ENCODE measurements around the gene CACNA1C. TPM values are rescaled to one million over a fixed set of nuclear protein-coding genes. Genes with fewer than 3 reads are reported as not detected.

Gene CACNA1C
- total and polyA plus RNA-seq, 10 of the 15 experiments (the other 5 are each of a cell fraction or from before 2014, with no cell fraction given) = under 0.01 to 0.15 (median 0.09) TPM; not detected in 5

GRCh38 chr12:2378835-2379330 is 326.1 kb downstream of the CACNA1C start (continued):
- TF ChIP-seq ATF2 (IDR thresholded peaks at IDR 0.05; ENCODE audit: low read length) (peak; percentile 77), CREB1 (IDR thresholded peaks at IDR 0.05; ENCODE audit: low read depth) (0 out of 2 replicates have a peak, but pooled peaks have one; percentile 12), ETV6 (conservative IDR thresholded peaks at IDR 0.05 in 1 of 2, IDR thresholded peaks at IDR 0.05 in 1 of 2; ENCODE audit: borderline replicate concordance in 1 of 2, low read depth in 1 of 2) (peak; percentile 64 to 95; a peak in 1 of 4 replicates), RBBP5 (conservative IDR thresholded peaks at IDR 0.05) (no peak), GATAD2B (conservative IDR thresholded peaks at IDR 0.05; ENCODE audit: low read depth) (peak; percentile 60; the same call in 1 of the 2 replicates), ZNF217 (IDR thresholded peaks at IDR 0.05) (peak; percentile 54; the same call in 1 of the 2 replicates), ZNF687 (IDR thresholded peaks at IDR 0.05) (no peak), IKZF2 (IDR thresholded peaks at IDR 0.05) (peak; percentile 100), MEF2A (IDR thresholded peaks at IDR 0.05; ENCODE audit: insufficient read depth, low read depth, low read length) (peak; percentile 71; the same call in 1 of the 2 replicates), PAX5 (IDR thresholded peaks at IDR 0.05; ENCODE audit: borderline replicate concordance, low read depth, low read length) (peak; percentile 47; the same call in 1 of the 2 replicates), SMAD5 (IDR thresholded peaks at IDR 0.05; ENCODE audit: low read depth) (no peak), ATF7 (IDR thresholded peaks at IDR 0.05; ENCODE audit: low read depth) (peak; percentile 80), MLLT1 (IDR thresholded peaks at IDR 0.05) (peak; percentile 92), RELA (IDR thresholded peaks at IDR 0.05; ENCODE audit: borderline replicate concordance, partially characterized antibody) (peak; percentile 50), EGR1 (IDR thresholded peaks at IDR 0.05; ENCODE audit: borderline replicate concordance in 1 of 2, low read depth in 2 of 2, low read length in 2 of 2) (peak in 1 of 2 experiments; percentile 17; a peak in 1 of 3 replicates), BHLHE40 (IDR thresholded peaks at IDR 0.05; ENCODE audit: borderline replicate concordance in 1 of 2, low read depth in 2 of 2, low read length in 1 of 2) (peak; percentile 13 to 26; a peak in 1 of 4 replicates), TCF7 (IDR thresholded peaks at IDR 0.05; ENCODE audit: borderline replicate concordance) (peak; percentile 92), NBN (IDR thresholded peaks at IDR 0.05) (peak; percentile 96), FOS (IDR thresholded peaks at IDR 0.05; ENCODE audit: borderline replicate concordance, extremely low read depth, insufficient read length) (no peak), BCL11A (IDR thresholded peaks at IDR 0.05; ENCODE audit: low read depth, low read length) (peak; percentile 51), PML (IDR thresholded peaks at IDR 0.05; ENCODE audit: low read length) (peak; percentile 51; the same call in 1 of the 2 replicates), EP300 (IDR thresholded peaks at IDR 0.05; ENCODE audit: borderline replicate concordance in 1 of 2, control insufficient read depth in 1 of 2, low read depth in 2 of 2, low read length in 2 of 2) (peak; percentile 93), SREBF2 (IDR thresholded peaks at IDR 0.05; ENCODE audit: low read length) (no peak), POLR2AphosphoS2 (IDR thresholded peaks at IDR 0.05; ENCODE audit: low read depth, low read length) (no peak), BACH1 (IDR thresholded peaks at IDR 0.05; ENCODE audit: borderline replicate concordance) (no peak)

All from GM12878 (cell line).